ENCODE measurements around the gene PMEPA1. TPM values are rescaled to one million over a fixed set of nuclear protein-coding genes. Genes with fewer than 3 reads are reported as not detected.

Gene PMEPA1
- total RNA-seq, 1 donor, result 23.5 TPM

DNA sequence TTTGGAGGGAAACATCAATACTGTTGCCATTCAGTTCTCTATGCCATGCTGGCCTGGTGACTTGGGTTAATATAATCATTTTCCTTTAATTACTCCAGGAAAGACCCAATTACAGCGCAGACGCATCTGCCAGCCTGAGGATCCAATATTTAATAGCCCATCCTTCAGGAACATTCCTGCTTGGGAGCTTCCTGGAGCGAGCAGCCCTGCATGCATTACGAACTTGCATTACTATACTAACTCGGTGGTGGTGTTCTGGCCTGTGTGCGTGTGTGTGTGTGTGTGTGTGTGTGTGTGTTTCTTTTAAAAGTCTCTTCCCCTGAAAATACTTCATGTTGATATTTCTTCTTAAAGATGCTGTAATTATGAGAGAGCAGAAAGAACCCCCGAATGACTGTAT is 26.5 kb downstream of the PMEPA1 start:
- H3K79me2 ChIP-seq (ENCODE audit: insufficient read depth, low read length), result peaks cover 11% of the 10 kb centered on the region
- TF ChIP-seq, protein P1, sequence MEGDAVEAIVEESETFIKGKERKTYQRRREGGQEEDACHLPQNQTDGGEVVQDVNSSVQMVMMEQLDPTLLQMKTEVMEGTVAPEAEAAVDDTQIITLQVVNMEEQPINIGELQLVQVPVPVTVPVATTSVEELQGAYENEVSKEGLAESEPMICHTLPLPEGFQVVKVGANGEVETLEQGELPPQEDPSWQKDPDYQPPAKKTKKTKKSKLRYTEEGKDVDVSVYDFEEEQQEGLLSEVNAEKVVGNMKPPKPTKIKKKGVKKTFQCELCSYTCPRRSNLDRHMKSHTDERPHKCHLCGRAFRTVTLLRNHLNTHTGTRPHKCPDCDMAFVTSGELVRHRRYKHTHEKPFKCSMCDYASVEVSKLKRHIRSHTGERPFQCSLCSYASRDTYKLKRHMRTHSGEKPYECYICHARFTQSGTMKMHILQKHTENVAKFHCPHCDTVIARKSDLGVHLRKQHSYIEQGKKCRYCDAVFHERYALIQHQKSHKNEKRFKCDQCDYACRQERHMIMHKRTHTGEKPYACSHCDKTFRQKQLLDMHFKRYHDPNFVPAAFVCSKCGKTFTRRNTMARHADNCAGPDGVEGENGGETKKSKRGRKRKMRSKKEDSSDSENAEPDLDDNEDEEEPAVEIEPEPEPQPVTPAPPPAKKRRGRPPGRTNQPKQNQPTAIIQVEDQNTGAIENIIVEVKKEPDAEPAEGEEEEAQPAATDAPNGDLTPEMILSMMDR (IDR thresholded peaks at IDR 0.05; ENCODE audit: extremely low read depth, low read depth, low read length), result no peak
- H3K4me2 ChIP-seq (ENCODE audit: insufficient read depth, low read length), result no peak overlapping the region
- H3K36me3 ChIP-seq (ENCODE audit: insufficient read depth, low read length), result no peaks in the 10 kb centered on the region
- H3K27ac ChIP-seq (ENCODE audit: low read depth, low read length), result no peak overlapping the region
- H2AFZ ChIP-seq (ENCODE audit: low read length), result no peak overlapping the region
- H3K9me3 ChIP-seq (ENCODE audit: low read depth, low read length), result no peaks in the 10 kb centered on the region
- H3K27me3 ChIP-seq (ENCODE audit: insufficient read depth, low read length), result no peaks in the 10 kb centered on the region
- peaks cover 68% of the 10 kb centered on the region for H4K20me1 ChIP-seq (ENCODE audit: insufficient read depth, low read length)
- no peaks in the 10 kb centered on the region for H3K4me1 ChIP-seq (ENCODE audit: insufficient read depth, low read length)
- H3K4me3 ChIP-seq (ENCODE audit: insufficient read depth, low read length), result no peak overlapping the region
- no peak for DNase-seq (ENCODE audit: insufficient read length, low spot score, missing footprints)

DNA sequence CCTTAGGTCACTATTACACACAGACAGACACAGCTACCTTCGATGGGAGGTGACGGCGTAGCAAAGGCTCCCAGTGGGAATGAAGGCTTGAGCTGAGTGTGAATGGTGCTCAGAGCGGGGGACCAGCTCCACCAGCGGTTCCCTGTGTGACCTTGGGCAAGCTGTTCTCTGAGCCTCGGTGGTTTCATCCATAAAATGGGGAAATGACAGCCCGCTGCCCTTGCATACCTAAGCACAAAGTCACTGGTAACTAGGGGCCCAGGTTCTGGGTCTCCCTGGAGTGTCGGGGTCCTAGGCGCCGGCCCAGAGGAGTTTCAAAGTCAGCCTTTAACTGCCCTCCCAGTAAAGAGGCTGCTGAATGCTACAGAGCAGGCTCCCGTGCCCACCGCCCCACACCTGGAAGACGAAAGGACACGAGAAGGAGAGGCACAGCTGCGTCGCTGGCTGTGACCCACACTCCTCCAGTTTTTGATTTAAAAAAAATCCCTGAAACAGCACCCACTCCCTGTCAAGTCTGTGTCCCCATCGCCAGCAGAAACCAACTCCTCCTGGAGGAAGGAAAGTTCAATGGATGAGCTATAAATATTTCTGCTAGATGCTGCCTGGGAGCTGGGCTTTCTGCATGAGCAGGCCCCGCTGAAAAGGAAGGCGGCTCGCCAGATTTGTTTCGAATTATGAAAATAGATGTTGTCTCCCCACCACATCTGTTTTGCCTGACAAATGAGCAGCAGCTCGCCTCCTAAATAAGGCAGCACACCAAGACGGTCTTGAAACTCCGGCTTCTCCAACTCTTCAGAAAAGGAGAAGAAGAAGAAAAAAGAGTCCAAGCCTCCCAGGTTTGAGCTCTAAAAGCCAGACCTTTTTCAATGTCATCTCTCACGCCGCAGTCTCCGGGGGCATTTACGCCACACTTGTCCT is 27.4 kb downstream of the PMEPA1 start:
- no peak for DNase-seq (ENCODE audit: insufficient read length, low spot score, missing footprints)
- peaks cover 73% of the 10 kb centered on the region for H4K20me1 ChIP-seq (ENCODE audit: insufficient read depth, low read length)

DNA sequence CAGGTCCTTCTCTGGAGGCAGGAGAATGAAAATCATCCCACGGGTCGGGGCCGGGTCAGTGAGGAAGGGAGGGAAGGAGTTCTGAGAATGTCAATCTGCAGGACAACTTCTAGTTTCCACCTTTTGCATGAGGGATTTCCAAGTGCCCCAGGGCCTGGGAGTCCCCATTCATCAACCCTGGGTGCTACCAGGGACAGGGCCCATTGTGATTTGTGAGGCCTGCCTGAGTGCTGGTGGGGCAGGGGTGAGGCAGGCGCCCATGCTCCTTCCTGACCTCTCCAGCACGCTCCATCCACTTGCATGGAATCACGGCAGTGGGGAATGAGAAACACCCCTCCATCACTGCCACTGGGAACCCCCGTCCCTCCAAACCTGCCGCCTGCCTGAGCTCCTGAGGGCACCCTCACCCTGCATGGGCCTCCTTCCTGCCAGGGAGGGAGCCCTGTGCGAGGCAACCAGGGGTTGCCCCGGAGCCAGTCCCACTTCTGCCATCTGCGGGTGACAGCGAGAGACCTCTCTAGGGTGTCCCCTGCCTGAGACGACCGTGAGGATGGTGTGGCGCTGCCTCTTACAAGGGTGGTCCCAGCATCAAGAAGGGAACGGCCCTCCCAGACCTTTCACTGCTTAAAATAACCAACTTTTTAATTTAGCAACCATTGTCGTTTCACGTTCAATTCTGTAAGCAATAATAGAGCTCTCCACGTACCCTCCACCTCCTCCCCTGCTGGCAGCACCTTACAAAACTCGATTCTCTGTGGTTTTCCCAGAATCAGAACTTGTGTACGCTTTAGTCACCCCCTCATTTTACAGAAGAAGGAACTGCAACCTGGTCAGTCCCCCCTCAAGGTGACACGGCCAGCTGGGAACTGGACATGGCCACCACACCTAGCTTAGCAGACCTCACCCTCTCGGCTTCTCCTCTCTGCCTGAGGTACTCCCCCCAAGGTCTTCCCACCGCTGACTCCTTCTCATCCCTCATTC is 28.6 kb downstream of the PMEPA1 start:
- Histone ChIP-seq H2AFZ (ENCODE audit: low read length) (no peak overlapping the region), H3K36me3 (ENCODE audit: insufficient read depth, low read length) (no peaks in the 10 kb centered on the region), H3K9me3 (ENCODE audit: low read depth, low read length) (no peaks in the 10 kb centered on the region), H3K4me2 (ENCODE audit: insufficient read depth, low read length) (no peak overlapping the region), H4K20me1 (ENCODE audit: insufficient read depth, low read length) (peaks cover 68% of the 10 kb centered on the region), H3K79me2 (ENCODE audit: insufficient read depth, low read length) (peaks cover 22% of the 10 kb centered on the region), H3K4me1 (ENCODE audit: insufficient read depth, low read length) (no peaks in the 10 kb centered on the region), H3K4me3 (ENCODE audit: insufficient read depth, low read length) (no peak overlapping the region), H3K27me3 (ENCODE audit: insufficient read depth, low read length) (no peaks in the 10 kb centered on the region), H3K27ac (ENCODE audit: low read depth, low read length) (no peak overlapping the region)
- TF ChIP-seq, protein P1 (IDR thresholded peaks at IDR 0.05; ENCODE audit: extremely low read depth, low read depth, low read length), result no peak
- DNase-seq (ENCODE audit: insufficient read length, low spot score, missing footprints), result no peak

More for the DNA sequence above, 27.4 kb downstream of the PMEPA1 start:
- Histone ChIP-seq H3K36me3 (ENCODE audit: insufficient read depth, low read length) (no peaks in the 10 kb centered on the region), H3K27ac (ENCODE audit: low read depth, low read length) (no peak overlapping the region), H3K79me2 (ENCODE audit: insufficient read depth, low read length) (peaks cover 15% of the 10 kb centered on the region), H3K9me3 (ENCODE audit: low read depth, low read length) (no peaks in the 10 kb centered on the region), H2AFZ (ENCODE audit: low read length) (no peak overlapping the region), H3K4me3 (ENCODE audit: insufficient read depth, low read length) (no peak overlapping the region), H3K4me2 (ENCODE audit: insufficient read depth, low read length) (no peak overlapping the region), H3K4me1 (ENCODE audit: insufficient read depth, low read length) (no peaks in the 10 kb centered on the region), H3K27me3 (ENCODE audit: insufficient read depth, low read length) (no peaks in the 10 kb centered on the region)
- TF ChIP-seq, protein P1 (IDR thresholded peaks at IDR 0.05; ENCODE audit: extremely low read depth, low read depth, low read length), result no peak
